ENCODE data around the gene PLCXD3. TPM values are rescaled to one million over a fixed set of nuclear protein-coding genes. Genes with fewer than 3 reads are reported as not detected.

The PLCXD3 gene
- total RNA-seq, 1 donor from 2014 or later, result 0.84 TPM

- no peak for DNase-seq (ENCODE audit: low read depth)
- no peak overlapping the region for H3K4me3 ChIP-seq (ENCODE audit: low read depth, low read length)
- no peaks in the 10 kb centered on the region for H3K36me3 ChIP-seq (ENCODE audit: control insufficient read depth, insufficient read depth, low read length)
- no peaks in the 10 kb centered on the region for H3K27me3 ChIP-seq (ENCODE audit: control insufficient read depth, insufficient read depth, low read length)
- TF ChIP-seq, protein P1, sequence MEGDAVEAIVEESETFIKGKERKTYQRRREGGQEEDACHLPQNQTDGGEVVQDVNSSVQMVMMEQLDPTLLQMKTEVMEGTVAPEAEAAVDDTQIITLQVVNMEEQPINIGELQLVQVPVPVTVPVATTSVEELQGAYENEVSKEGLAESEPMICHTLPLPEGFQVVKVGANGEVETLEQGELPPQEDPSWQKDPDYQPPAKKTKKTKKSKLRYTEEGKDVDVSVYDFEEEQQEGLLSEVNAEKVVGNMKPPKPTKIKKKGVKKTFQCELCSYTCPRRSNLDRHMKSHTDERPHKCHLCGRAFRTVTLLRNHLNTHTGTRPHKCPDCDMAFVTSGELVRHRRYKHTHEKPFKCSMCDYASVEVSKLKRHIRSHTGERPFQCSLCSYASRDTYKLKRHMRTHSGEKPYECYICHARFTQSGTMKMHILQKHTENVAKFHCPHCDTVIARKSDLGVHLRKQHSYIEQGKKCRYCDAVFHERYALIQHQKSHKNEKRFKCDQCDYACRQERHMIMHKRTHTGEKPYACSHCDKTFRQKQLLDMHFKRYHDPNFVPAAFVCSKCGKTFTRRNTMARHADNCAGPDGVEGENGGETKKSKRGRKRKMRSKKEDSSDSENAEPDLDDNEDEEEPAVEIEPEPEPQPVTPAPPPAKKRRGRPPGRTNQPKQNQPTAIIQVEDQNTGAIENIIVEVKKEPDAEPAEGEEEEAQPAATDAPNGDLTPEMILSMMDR (IDR thresholded peaks at IDR 0.05; ENCODE audit: insufficient read depth, low read length, poor library complexity, severe bottlenecking), result no peak
These were observed 92.0 kb downstream of the PLCXD3 start for GRCh38 chr5:41418220-41419031.

- no peaks in the 10 kb centered on the region for H3K27me3 ChIP-seq (ENCODE audit: control insufficient read depth, insufficient read depth, low read length)
- no peaks in the 10 kb centered on the region for H3K36me3 ChIP-seq (ENCODE audit: control insufficient read depth, insufficient read depth, low read length)
- DNase-seq (ENCODE audit: low read depth), result no peak
- TF ChIP-seq, protein P1 (IDR thresholded peaks at IDR 0.05; ENCODE audit: insufficient read depth, low read length, poor library complexity, severe bottlenecking), result no peak
- H3K4me3 ChIP-seq (ENCODE audit: low read depth, low read length), result no peak overlapping the region
These were observed 94.1 kb downstream of the PLCXD3 start for GRCh38 chr5:41416336-41416735.

DNA sequence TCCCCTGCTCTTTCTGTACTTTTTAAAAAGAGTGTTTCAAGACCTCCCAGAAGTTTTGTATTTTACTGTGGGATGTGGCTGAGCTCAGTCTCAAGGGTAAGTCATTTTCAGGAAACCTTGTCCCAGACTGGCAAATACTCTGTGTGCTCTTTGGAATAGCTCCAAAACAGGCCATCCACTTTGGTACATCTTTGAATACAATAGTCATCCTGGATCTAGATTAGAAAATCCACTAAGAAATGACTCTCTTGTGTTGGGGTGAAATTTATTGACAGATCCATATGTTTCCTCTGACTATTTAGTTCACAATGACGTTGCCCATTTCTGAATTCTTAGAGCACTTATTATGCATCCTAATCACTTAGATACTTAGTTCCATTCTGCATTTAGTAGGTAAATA is 95.2 kb downstream of the PLCXD3 start:
- Histone ChIP-seq H3K36me3 (ENCODE audit: control insufficient read depth, insufficient read depth, low read length) (no peaks in the 10 kb centered on the region), H3K4me3 (ENCODE audit: low read depth, low read length) (no peak overlapping the region), H3K27me3 (ENCODE audit: control insufficient read depth, insufficient read depth, low read length) (no peaks in the 10 kb centered on the region)
- DNase-seq (ENCODE audit: low read depth), result no peak
- TF ChIP-seq, protein P1 (IDR thresholded peaks at IDR 0.05; ENCODE audit: insufficient read depth, low read length, poor library complexity, severe bottlenecking), result no peak

DNA sequence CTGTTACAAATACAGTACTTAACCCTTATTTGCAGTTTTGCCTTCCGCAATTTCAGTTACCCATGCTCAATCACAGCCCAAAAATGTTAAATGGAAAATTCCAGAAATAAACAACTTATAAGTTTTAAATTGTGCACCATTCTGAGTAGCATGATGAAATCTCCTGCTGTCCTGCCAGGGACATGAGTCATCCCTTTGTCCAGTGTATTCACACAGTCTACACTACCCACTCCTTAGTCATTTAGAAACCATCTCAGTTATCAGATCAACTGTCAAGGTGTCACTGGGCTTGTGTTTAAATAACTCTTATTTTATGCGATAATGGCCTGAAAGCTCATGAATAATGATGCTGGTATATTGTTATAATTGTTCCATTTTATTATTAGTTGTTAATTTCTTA is 95.8 kb downstream of the PLCXD3 start:
- peak; percentile 66 for DNase-seq (ENCODE audit: low read depth)
- Histone ChIP-seq H3K27me3 (ENCODE audit: control insufficient read depth, insufficient read depth, low read length) (no peaks in the 10 kb centered on the region), H3K36me3 (ENCODE audit: control insufficient read depth, insufficient read depth, low read length) (no peaks in the 10 kb centered on the region), H3K4me3 (ENCODE audit: low read depth, low read length) (no peak overlapping the region)
- TF ChIP-seq, protein P1 (IDR thresholded peaks at IDR 0.05; ENCODE audit: insufficient read depth, low read length, poor library complexity, severe bottlenecking), result no peak

DNA sequence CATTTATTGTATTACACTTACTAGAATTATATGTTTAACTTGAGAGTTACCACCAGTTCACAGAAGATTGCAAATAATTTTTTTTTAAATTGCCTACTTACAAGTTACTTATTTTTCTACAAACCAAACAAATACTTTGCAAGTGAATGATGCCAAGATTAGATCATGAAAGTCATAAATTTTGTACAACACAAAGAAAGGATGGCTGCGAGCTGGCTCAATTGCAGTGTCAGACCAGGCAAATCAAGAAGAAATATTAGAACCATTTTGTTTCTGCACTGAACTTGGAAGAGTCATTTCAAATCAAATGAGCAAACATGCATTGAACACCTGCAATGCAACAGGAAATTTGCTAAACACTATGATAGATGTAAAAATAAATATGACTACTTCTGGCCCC is 97.3 kb downstream of the PLCXD3 start:
- TF ChIP-seq, protein P1 (IDR thresholded peaks at IDR 0.05; ENCODE audit: insufficient read depth, low read length, poor library complexity, severe bottlenecking), result no peak
- no peak for DNase-seq (ENCODE audit: low read depth)
- Histone ChIP-seq H3K36me3 (ENCODE audit: control insufficient read depth, insufficient read depth, low read length) (no peaks in the 10 kb centered on the region), H3K27me3 (ENCODE audit: control insufficient read depth, insufficient read depth, low read length) (no peaks in the 10 kb centered on the region), H3K4me3 (ENCODE audit: low read depth, low read length) (no peak overlapping the region)

DNA sequence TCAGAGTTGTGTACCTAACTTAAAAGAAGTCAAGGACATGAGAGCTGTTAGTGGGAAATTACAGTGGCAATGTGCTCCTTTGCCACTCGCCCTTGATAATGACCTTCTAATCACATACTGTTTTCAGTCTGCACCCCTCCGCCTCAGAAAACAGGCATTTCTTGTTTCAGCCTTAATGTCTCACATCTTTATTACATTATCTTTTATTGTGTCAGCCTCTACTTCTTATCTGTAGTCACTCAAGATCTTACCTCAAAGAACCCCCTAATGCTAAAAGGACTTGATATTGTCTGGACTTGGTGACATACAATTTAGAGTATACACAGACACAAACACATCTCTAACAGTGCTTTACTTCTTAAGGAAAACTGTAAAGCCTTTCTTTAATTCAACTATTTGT is 97.9 kb downstream of the PLCXD3 start:
- no peaks in the 10 kb centered on the region for H3K27me3 ChIP-seq (ENCODE audit: control insufficient read depth, insufficient read depth, low read length)
- H3K36me3 ChIP-seq (ENCODE audit: control insufficient read depth, insufficient read depth, low read length), result no peaks in the 10 kb centered on the region
- TF ChIP-seq, protein P1 (IDR thresholded peaks at IDR 0.05; ENCODE audit: insufficient read depth, low read length, poor library complexity, severe bottlenecking), result no peak
- DNase-seq (ENCODE audit: low read depth), result no peak
- H3K4me3 ChIP-seq (ENCODE audit: low read depth, low read length), result no peak overlapping the region

All from kidney epithelial cell (primary cell).